GM06990 (cell line): ENCODE measurements around the gene OVOL3.

Source experiments
- DNase-seq: peaks from one replicate; pipeline ENCODE4 v3.0.0-alpha.2; 2011; ENCODE audit not compliant: insufficient read length; ENCODE audit errors: extremely low read depth
- H3K27me3 ChIP-seq: replicated peaks from 2 replicates; pipeline ENCODE4 v1.6.0; 2011; ENCODE audit warnings: low read length; ENCODE audit not compliant: control insufficient read depth, insufficient read depth
- H3K36me3 ChIP-seq: 2 replicates; pipeline ENCODE4 v1.5.1; 2011; ENCODE audit warnings: low read length; ENCODE audit not compliant: control insufficient read depth, insufficient read depth
- H3K4me3 ChIP-seq: replicated peaks from 2 replicates; pipeline ENCODE4 v1.5.1; 2011; ENCODE audit warnings: low read depth, mild to moderate bottlenecking, control low read depth, low read length
- TF ChIP-seq, protein P1 (sequence below): IDR thresholded peaks from 2 replicates; pipeline ENCODE4 v1.5.1; 2011; ENCODE audit warnings: low read length, control low read depth, mild to moderate bottlenecking, inconsistent platforms; ENCODE audit not compliant: insufficient read depth, poor library complexity, severe bottlenecking

OVOL3 gene

DNA sequence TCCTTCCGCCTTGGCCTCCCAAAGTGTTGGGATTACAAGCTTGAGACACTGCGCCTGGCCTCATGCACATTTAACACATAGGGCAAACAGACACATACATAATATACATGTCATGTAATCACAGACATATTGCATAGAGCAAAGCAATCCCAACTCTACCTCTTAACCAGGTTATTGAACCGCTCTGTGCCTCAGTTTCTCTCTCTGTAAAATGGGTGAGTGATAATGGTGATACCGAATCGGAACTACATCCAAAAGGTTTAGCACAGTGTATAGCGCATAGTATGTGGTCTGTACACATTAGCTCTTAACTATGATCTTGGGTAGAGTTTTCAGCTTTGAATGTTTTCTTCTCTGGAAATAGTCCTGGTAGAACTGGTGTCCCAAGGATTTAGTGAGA is 33.7 kb downstream of the OVOL3 start:
- Histone ChIP-seq H3K27me3 (no peaks in the 10 kb centered on the region), H3K4me3 (no peak overlapping the region), H3K36me3 (peaks cover 34% of the 10 kb centered on the region)
- TF ChIP-seq, protein P1, sequence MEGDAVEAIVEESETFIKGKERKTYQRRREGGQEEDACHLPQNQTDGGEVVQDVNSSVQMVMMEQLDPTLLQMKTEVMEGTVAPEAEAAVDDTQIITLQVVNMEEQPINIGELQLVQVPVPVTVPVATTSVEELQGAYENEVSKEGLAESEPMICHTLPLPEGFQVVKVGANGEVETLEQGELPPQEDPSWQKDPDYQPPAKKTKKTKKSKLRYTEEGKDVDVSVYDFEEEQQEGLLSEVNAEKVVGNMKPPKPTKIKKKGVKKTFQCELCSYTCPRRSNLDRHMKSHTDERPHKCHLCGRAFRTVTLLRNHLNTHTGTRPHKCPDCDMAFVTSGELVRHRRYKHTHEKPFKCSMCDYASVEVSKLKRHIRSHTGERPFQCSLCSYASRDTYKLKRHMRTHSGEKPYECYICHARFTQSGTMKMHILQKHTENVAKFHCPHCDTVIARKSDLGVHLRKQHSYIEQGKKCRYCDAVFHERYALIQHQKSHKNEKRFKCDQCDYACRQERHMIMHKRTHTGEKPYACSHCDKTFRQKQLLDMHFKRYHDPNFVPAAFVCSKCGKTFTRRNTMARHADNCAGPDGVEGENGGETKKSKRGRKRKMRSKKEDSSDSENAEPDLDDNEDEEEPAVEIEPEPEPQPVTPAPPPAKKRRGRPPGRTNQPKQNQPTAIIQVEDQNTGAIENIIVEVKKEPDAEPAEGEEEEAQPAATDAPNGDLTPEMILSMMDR: no peak
- DNase-seq: no peak

DNA sequence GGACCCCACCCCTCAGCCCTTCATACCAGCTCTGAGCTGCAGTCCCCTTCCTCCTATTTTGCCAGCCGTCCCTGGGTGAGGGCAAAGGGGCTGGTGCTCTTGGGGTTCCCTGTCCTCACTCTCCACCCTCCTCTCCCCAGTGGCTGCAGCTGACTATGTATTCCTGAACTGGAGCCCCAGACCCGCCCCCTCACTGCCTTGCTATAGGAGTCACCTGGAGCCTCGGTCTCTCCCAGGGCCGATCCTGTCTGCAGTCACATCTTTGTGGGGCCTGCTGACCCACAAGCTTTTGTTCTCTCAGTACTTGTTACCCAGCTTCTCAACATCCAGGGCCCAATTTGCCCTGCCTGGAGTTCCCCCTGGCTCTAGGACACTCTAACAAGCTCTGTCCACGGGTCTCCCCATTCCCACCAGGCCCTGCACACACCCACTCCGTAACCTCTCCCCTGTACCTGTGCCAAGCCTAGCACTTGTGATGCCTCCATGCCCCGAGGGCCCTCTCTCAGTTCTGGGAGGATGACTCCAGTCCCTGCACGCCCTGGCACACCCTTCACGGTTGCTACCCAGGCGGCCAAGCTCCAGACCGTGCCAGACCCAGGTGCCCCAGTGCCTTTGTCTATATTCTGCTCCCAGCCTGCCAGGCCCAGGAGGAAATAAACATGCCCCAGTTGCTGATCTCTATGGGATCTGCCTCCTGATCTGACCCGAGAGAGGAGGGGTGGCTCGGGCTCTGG is 38.9 kb downstream of the OVOL3 start:
- H3K27me3 ChIP-seq: no peaks in the 10 kb centered on the region
- H3K4me3 ChIP-seq: no peak overlapping the region
- TF ChIP-seq, protein P1: no peak
- DNase-seq: no peak
- H3K36me3 ChIP-seq: peaks cover 37% of the 10 kb centered on the region

DNA sequence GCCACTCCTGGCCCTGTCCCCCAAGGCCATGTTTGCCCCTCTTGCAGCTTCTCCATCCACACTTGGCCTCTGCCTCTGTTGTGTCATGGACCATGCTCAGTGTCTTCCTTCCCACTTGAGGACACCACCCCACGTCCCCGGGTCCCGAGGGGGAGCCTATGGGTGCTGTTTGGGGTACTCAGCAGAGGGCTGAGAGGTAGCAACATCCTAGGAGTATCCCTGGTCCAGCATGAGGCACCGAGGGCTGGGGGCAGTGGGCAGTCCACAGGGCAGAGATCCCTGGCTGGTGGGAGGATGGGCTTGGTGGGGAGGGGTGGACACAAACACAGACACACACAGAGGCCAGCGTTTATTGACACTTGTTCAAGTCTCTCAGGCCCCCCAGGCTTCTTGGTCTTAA is 39.6 kb downstream of the OVOL3 start:
- Histone ChIP-seq H3K4me3 (no peak overlapping the region), H3K36me3 (peaks cover 36% of the 10 kb centered on the region), H3K27me3 (no peaks in the 10 kb centered on the region)
- TF ChIP-seq, protein P1: no peak
- DNase-seq: no peak

DNA sequence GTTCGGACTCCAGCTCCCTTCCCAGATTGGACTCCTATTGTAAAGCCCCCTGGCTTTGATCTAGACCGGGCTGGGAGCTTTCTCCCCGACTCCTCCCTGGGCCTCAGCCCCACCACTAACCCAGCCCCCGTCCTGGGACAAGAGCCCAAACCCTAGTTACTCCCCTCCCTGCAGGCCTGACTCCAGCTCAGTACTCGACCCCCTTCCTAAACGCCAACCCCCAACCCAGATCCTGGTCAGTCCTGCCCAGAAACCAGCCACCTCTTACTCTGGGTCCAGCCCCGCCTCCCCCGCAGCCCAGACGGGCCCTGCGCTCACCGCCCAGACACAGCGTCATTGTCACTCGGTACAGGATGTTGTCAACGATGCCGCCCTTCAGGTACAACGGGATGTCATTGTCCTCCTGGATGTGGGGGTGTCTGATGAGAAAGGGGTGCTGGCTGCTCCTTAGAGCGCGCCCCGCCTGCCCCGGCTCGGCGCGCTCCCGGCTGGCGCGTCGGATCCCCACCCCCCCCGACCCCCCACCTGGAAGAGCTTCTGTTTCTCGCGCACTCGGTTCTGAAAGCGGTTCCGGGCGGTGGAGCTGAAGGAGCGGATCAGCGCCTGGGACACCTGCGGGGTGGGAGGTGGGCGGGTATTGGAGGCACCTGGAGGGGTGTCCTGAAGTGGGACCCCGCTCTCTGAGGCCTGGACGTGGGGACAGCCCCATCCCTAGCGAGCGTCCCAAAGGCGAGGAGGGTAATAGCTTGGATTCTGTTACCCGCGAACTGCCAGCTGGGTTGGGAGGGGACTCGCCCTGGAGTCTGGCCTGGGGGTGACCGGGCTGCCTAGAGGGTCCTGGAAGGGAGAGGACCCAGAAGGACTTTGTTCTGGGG is 40.4 kb downstream of the OVOL3 start:
- TF ChIP-seq, protein P1: no peak
- no peaks in the 10 kb centered on the region for H3K27me3 ChIP-seq
- no peak overlapping the region for H3K4me3 ChIP-seq
- H3K36me3 ChIP-seq: peaks cover 29% of the 10 kb centered on the region
- no peak for DNase-seq

DNA sequence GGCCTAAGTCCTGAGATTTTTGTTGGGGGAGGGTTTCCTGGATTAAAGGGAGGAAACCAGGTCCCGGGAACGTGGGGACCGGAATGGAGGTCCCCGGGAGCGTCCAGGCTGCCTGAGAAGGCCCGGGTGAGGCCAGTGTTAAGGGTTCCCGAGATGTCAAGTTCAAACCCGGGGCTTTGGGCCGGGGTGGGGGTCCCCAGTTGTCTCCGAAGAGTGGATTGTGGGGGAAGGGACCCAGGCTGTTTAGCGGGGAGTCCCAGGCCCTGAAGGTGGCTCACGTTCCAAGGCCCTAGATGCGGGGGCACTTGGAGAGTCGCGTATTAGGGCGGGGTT is 41.0 kb downstream of the OVOL3 start:
- Histone ChIP-seq H3K27me3 (no peaks in the 10 kb centered on the region), H3K36me3 (peaks cover 25% of the 10 kb centered on the region), H3K4me3 (no peak overlapping the region)
- no peak for DNase-seq
- TF ChIP-seq, protein P1: no peak
